BE2C (cell line): ENCODE results near the gene GRK4.

ENCODE experiments used
- DNase-seq: peaks from one replicate; pipeline ENCODE4 v3.0.0-alpha.2; 2020
- H3K27me3 ChIP-seq: fragments of 250-450 bp; sonication (Bioruptor Pico); 2 replicates; pipeline ENCODE4 v1.5.1; 2020; ENCODE audit warnings: mild to moderate bottlenecking
- H3K36me3 ChIP-seq: fragments of 250-450 bp; sonication (Bioruptor Pico); 2 replicates; pipeline ENCODE4 v1.5.1; 2020; ENCODE audit warnings: mild to moderate bottlenecking
- H3K4me1 ChIP-seq: fragments of 250-450 bp; sonication (Bioruptor Pico); 2 replicates; pipeline ENCODE4 v1.5.1; 2020
- H3K4me3 ChIP-seq: 2 replicates; pipeline ENCODE4 v1.5.1; 2011; ENCODE audit warnings: low read depth, low read length
- H3K9me3 ChIP-seq: fragments of 250-450 bp; sonication (Bioruptor Pico); 2 replicates; pipeline ENCODE4 v1.5.1; 2020
- CTCF ChIP-seq: IDR thresholded peaks from 2 replicates; pipeline ENCODE4 v1.5.1; 2012; ENCODE audit warnings: mild to moderate bottlenecking, low read depth, low read length

Gene GRK4

DNA sequence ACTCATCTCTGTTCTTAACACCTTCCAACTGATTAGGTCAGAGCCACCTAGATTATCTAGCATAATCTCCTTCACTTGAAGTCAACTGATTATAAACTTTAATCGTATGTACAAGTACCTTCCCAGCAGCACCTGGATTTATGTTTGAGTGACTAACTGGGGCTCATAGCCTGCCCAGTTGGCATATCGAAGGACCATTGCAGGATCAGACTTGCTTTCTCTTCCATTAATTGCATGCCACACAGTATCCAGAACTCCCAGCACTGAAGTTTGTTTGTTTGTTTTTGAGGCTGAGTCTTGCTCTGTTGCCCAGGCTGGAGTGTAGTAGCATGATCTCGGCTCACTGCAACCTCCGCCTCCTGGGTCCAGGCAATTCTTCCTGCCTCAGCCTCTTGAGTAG, 27.9 kb downstream of the GRK4 start:
- Histone ChIP-seq H3K27me3 (no peaks in the 10 kb centered on the region), H3K36me3 (no peaks in the 10 kb centered on the region), H3K9me3 (no peaks in the 10 kb centered on the region), H3K4me1 (no peaks in the 10 kb centered on the region), H3K4me3 (no peak overlapping the region)
- no peak for TF ChIP-seq CTCF
- no peak for DNase-seq

GRCh38 chr4:2994917-2995316, 31.5 kb downstream of the GRK4 start:
- TF ChIP-seq CTCF = no peak

GRCh38 chr4:2995546-2996265, 32.3 kb downstream of the GRK4 start:
- no peak overlapping the region for H3K4me3 ChIP-seq
- no peak for TF ChIP-seq CTCF
- no peak for DNase-seq
- no peaks in the 10 kb centered on the region for H3K4me1 ChIP-seq
- no peaks in the 10 kb centered on the region for H3K27me3 ChIP-seq
- H3K36me3 ChIP-seq = no peaks in the 10 kb centered on the region
- H3K9me3 ChIP-seq = no peaks in the 10 kb centered on the region

More at GRCh38 chr4:2994917-2995316, 31.5 kb downstream of the GRK4 start:
- no peak overlapping the region for H3K4me3 ChIP-seq
- no peaks in the 10 kb centered on the region for H3K4me1 ChIP-seq
- H3K9me3 ChIP-seq = no peaks in the 10 kb centered on the region
- H3K27me3 ChIP-seq = no peaks in the 10 kb centered on the region
- H3K36me3 ChIP-seq = no peaks in the 10 kb centered on the region
- DNase-seq = no peak

GRCh38 chr4:2996415-2996814, 33.0 kb downstream of the GRK4 start:
- no peak for TF ChIP-seq CTCF
- DNase-seq = no peak

DNA sequence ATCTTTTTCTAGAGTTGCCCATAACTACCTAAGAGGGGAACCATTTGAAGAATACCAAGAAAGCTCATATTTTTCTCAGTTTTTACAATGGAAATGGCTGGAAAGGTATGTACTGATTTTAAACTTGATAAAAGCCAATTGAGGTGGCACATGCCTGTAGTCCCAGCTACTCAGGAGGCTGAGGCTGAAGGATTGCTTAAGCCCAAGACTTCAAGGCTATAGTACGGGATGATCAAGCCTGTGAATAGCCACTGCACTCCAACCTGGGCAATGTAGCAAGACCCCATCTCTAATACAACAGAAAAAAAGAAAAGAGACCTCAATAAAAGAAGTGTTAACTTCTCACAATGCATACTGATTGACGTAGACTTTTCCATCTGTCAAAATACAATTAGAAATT, 44.4 kb downstream of the GRK4 start:
- H3K4me3 ChIP-seq = no peak overlapping the region
- H3K9me3 ChIP-seq = no peaks in the 10 kb centered on the region
- no peak for DNase-seq
- no peaks in the 10 kb centered on the region for H3K36me3 ChIP-seq
- H3K4me1 ChIP-seq = no peaks in the 10 kb centered on the region
- no peak for TF ChIP-seq CTCF
- no peaks in the 10 kb centered on the region for H3K27me3 ChIP-seq

More at GRCh38 chr4:2996415-2996814, 33.0 kb downstream of the GRK4 start:
- Histone ChIP-seq H3K27me3 (no peaks in the 10 kb centered on the region), H3K9me3 (no peaks in the 10 kb centered on the region), H3K4me1 (no peaks in the 10 kb centered on the region), H3K36me3 (no peaks in the 10 kb centered on the region), H3K4me3 (no peak overlapping the region)

DNA sequence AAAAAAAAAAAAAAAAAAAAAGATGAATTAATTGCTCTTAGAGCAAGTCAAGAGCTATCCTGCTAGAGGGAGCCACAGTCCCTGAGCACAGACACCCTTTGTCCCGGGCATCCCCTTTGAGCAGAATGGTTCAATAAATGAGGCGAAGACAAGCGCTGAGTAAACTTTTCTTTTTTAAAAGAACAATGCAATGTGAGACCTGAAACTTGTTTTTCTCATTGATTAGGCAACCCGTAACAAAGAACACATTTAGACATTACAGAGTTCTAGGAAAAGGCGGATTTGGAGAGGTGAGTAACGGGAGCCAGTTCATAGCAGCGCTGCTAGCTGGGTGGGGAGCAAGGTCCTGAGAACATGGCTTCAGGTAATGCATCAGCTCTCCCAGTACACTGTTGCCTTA, 46.1 kb downstream of the GRK4 start:
- TF ChIP-seq CTCF = peak; percentile 39

More for the DNA sequence above, 46.1 kb downstream of the GRK4 start:
- no peak for DNase-seq
- Histone ChIP-seq H3K4me3 (no peak overlapping the region), H3K27me3 (no peaks in the 10 kb centered on the region), H3K36me3 (no peaks in the 10 kb centered on the region), H3K4me1 (no peaks in the 10 kb centered on the region), H3K9me3 (no peaks in the 10 kb centered on the region)
